Measurements from ENCODE around the gene JADE1. TPM values are rescaled to one million over a fixed set of nuclear protein-coding genes. Genes with fewer than 3 reads are reported as not detected.

The JADE1 gene
- total and polyA plus RNA-seq, 9 of the 15 experiments (the other 6 are each of a cell fraction or from before 2014, with no cell fraction given), result 8.3 to 37.9 (median 24.4) TPM

GRCh38 chr4:128787509-128788311 is 21.8 kb upstream of the JADE1 start:
- intact Hi-C loops (cut with micrococcal nuclease) (no loop called here), in situ Hi-C loops (cut with MboI) (no loop called here)
- peak; percentile 94 for FAIRE-seq
- Histone ChIP-seq H3K4me1 (replicated peaks in 1 of 2; ENCODE audit: control insufficient read depth in 2 of 2, insufficient read depth in 2 of 2, low read length in 2 of 2) (peaks cover 9 to 12% of the 10 kb centered on the region in 2 experiments; a peak in 4 of 5 replicates), H3K9ac (ENCODE audit: insufficient read depth in 1 of 2, low read depth in 2 of 2, low read length in 2 of 2) (peak overlapping the region in 1 of 2 experiments; percentile 59; a peak in 2 of 4 replicates), H3K9me3 (replicated peaks; ENCODE audit: control insufficient read depth, insufficient read depth, low read depth, low read length) (no peaks in the 10 kb centered on the region), H3K36me3 (ENCODE audit: control insufficient read depth, insufficient read depth, low read length) (no peaks in the 10 kb centered on the region), H3K27me3 (ENCODE audit: control insufficient read depth in 2 of 2, insufficient read depth in 2 of 2, low read length in 2 of 2) (no peaks in the 10 kb centered on the region), H3K27ac (ENCODE audit: extremely low read depth, low read depth, low read length) (no peak overlapping the region), H2AFZ (ENCODE audit: low read depth, low read length) (peak overlapping the region; percentile 34; the same call in 1 of the 2 replicates), H3K79me2 (ENCODE audit: control insufficient read depth, insufficient read depth, low read length) (no peaks in the 10 kb centered on the region), H3K4me3 (no peak overlapping the region), H3K9me1 (ENCODE audit: control insufficient read depth, insufficient read depth, low read length) (no peaks in the 10 kb centered on the region), H4K20me1 (replicated peaks; ENCODE audit: control insufficient read depth, insufficient read depth, low read length) (0 out of 2 replicates have a peak, but pooled peaks cover 7% of the 10 kb centered on the region), H3K4me2 (ENCODE audit: insufficient read depth, low read length) (peak overlapping the region; percentile 38)
- BruUV-seq (replicated peaks), result no TSS peak
- ChIA-PET CTCF (ENCODE audit: low intra/inter-chr PET ratio) (no interaction called here), POLR2A (no interaction called here)
- ATAC-seq, result peak; percentile 97
- WGBS (ENCODE audit: insufficient coverage, low coverage, missing lambda C conversion rate), result 6% methylated on average over 18 of the region's 18 CpGs
- peak; percentile 31 to 86 (median 54) for DNase-seq (ENCODE audit: extremely low read depth in 1 of 4, low spot score in 3 of 4)
- TF ChIP-seq TCF7L2 (IDR thresholded peaks at IDR 0.05; ENCODE audit: low read depth, low read length) (0 out of 2 replicates have a peak, but pooled peaks have one; percentile 22), E2F5 (CRISPR knock-in tag; IDR thresholded peaks at IDR 0.05) (no peak), EP400 (IDR thresholded peaks at IDR 0.05) (no peak), NFIC (IDR thresholded peaks at IDR 0.05) (peak; percentile 99), KDM4B (IDR thresholded peaks at IDR 0.05; ENCODE audit: borderline replicate concordance in 2 of 2, low read depth in 1 of 2) (0 out of 4 replicates have a peak, but pooled peaks of 1 of the 2 experiments have one; percentile 33), KLF16 (IDR thresholded peaks at IDR 0.05) (peak; percentile 81), RBBP5 (IDR thresholded peaks at IDR 0.05; ENCODE audit: borderline replicate concordance, insufficient read depth, low read length, poor library complexity, severe bottlenecking) (no peak), L3MBTL2 (IDR thresholded peaks at IDR 0.05) (peak; percentile 70), SIRT6 (IDR thresholded peaks at IDR 0.05; ENCODE audit: low read depth, low read length) (no peak), MTA1 (IDR thresholded peaks at IDR 0.05; ENCODE audit: borderline replicate concordance) (peak; percentile 75; the same call in 1 of the 2 replicates), ARID1B (IDR thresholded peaks at IDR 0.05) (peak; percentile 86), ZBED1 (IDR thresholded peaks at IDR 0.05) (0 out of 2 replicates have a peak, but pooled peaks have one; percentile 21), ID3 (CRISPR knock-in tag; IDR thresholded peaks at IDR 0.05) (no peak), ID3 (tag; IDR thresholded peaks at IDR 0.05) (0 out of 2 replicates have a peak, but pooled peaks have one; percentile 31), HNRNPLL (IDR thresholded peaks at IDR 0.05; ENCODE audit: low read depth, low read length, poor library complexity, severe bottlenecking) (peak; percentile 33), TCF3 (CRISPR knock-in tag; IDR thresholded peaks at IDR 0.05) (peak; percentile 93), PTBP1 (IDR thresholded peaks at IDR 0.05; ENCODE audit: low read depth, low read length) (no peak), TEAD4 (IDR thresholded peaks at IDR 0.05; ENCODE audit: low read length) (peak; percentile 90), TEAD4 (CRISPR knock-in tag; IDR thresholded peaks at IDR 0.05; ENCODE audit: borderline replicate concordance) (no peak), EP300 (IDR thresholded peaks at IDR 0.05; ENCODE audit: low read length) (peak; percentile 49), CTBP1 (IDR thresholded peaks at IDR 0.05; ENCODE audit: borderline replicate concordance) (peak; percentile 46; the same call in 1 of the 2 replicates), SMAD4 (CRISPR knock-in tag; conservative IDR thresholded peaks at IDR 0.05) (peak; percentile 49; the same call in 1 of the 2 replicates), ZBTB17 (CRISPR knock-in tag; IDR thresholded peaks at IDR 0.05) (peak; percentile 85; the same call in 1 of the 2 replicates)

All from K562 (cell line).